WI38 (cell line): ENCODE results near the gene FDXR.

Source experiments
- H3K4me3 ChIP-seq: 2 replicates; pipeline ENCODE4 v1.5.1; 2011; ENCODE audit warnings: low read depth, mild to moderate bottlenecking, control low read depth, low read length
- CTCF ChIP-seq: IDR thresholded peaks from 2 replicates; pipeline ENCODE4 v1.5.1; 2012; ENCODE audit warnings: low read depth, mild to moderate bottlenecking, control low read depth, low read length

The FDXR gene

GRCh38 chr17:74831444-74832146, 41.2 kb downstream of the FDXR start:
- no peak overlapping the region for H3K4me3 ChIP-seq
- no peak for TF ChIP-seq CTCF

- H3K4me3 ChIP-seq: no peak overlapping the region
- no peak for TF ChIP-seq CTCF
Observed at GRCh38 chr17:74830861-74831260, 41.9 kb downstream of the FDXR start.

- no peak for TF ChIP-seq CTCF
- no peak overlapping the region for H3K4me3 ChIP-seq
Observed at GRCh38 chr17:74827800-74828199, 45.0 kb downstream of the FDXR start.

- H3K4me3 ChIP-seq: no peak overlapping the region
- no peak for TF ChIP-seq CTCF
Observed at GRCh38 chr17:74825952-74826719, 46.7 kb downstream of the FDXR start.

- no peak for TF ChIP-seq CTCF
- H3K4me3 ChIP-seq: no peak overlapping the region
Observed at GRCh38 chr17:74824961-74825627, 47.7 kb downstream of the FDXR start.

- H3K4me3 ChIP-seq: no peak overlapping the region
- no peak for TF ChIP-seq CTCF
Observed at GRCh38 chr17:74822939-74823367, 49.8 kb downstream of the FDXR start.
